ENCODE measurements around the gene CNTN4. TPM values are rescaled to one million over a fixed set of nuclear protein-coding genes. Genes with fewer than 3 reads are reported as not detected.

The CNTN4 gene
- total RNA-seq, 2 donors from 2014 or later: 48.3 to 66.5 TPM

DNA sequence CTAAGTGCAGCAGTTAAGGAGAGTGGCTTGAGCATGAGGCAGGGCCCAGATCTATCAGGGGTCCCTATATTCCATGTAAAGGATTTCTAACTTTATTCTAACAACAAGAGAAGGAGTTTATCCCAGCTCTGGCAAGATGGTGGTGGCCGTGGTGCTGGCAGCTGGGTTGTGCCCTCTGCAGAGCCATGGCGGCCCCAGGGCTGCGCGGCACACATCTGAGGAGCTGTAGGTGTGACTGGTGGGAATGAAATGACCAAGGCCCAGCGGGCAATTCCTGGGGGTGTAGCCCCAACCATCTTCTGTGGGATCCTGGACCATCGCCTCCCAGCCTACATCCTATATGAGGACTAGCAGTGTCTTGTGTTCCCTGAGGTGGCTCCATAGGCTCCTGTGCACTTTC is 263.5 kb downstream of the CNTN4 start:
- intact Hi-C loops (cut with DNase I): no loop called here
- DNase-seq (ENCODE audit: low spot score): no peak

DNA sequence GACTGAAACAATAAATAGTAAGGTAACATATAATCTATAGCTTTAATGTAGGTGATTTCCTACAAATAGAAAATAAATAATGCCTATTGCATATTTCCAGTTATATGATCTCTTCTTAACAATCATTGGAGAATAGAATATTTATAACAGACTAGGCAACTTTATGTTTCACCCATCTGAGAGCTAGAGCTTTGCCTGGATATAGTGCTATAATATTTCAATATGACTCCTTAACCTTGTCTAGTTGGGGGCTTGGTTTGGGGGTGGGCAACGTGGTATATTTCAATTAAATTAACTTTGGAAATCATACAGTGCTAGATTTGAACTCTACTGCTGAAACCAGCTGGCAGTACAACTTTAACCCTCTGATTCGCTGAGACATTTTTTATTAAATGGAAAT is 265.2 kb downstream of the CNTN4 start:
- DNase-seq (ENCODE audit: low spot score): no peak

DNA sequence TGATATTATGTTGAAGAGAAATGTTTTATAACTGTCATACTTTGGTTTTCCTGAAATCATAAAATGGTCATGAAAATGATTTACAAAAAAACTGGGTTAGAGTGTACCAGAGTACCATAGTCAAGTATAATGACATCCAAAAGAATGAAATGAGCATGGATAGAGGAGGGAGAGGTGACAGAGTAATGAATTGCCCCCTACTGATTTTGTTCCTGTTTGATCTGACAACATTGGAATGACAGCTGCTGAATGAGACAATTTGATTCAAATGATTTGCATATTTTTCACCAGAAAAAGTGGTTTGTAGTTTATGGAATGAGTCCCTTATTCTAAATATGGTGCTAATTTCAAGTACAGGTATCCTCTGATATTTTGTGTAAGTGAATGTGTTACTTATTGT is 271.7 kb downstream of the CNTN4 start:
- no peak for DNase-seq (ENCODE audit: low spot score)
- intact Hi-C loops (cut with DNase I): no loop called here

More for the DNA sequence above, 265.2 kb downstream of the CNTN4 start:
- intact Hi-C loops (cut with DNase I): no loop called here

DNA sequence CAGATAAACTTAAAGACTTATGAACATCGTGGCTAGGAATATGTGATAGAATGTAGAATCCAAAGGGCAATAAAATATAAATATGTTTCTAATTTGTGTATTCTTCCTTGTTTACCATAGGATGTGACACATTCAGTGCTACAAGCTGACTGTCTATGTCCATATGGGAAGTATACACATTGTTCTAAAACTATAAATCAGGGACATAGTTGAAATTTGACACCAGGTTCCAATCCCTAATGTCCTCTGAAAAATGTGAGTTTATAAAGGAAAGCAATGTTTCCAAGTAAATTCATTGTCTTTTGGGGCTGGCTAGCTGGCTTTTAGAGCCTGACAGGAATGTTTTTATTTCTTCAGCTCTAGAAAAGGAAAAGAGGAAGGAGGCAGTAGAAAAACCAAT is 273.6 kb downstream of the CNTN4 start:
- intact Hi-C loops (cut with DNase I): no loop called here
- no peak for DNase-seq (ENCODE audit: low spot score)

DNA sequence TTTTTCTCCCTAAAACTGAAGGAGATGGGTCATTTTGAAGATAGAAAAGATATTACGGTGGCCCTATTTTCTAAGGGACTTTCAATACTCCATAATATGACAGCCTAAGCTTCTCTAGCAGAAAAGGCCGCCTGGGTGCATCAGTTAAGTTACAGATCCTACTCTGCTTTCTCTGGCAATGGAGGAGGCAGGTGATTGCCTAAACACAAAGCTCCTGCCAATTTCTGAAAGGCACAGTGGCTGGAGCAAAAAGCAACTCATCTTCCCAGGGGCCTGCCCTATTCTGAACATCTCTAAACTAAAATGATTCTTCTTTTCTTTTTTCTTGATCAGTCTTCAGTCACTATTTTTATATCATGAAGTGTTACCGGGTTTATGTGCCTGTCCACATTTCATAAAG is 276.7 kb downstream of the CNTN4 start:
- DNase-seq (ENCODE audit: low spot score): no peak
- intact Hi-C loops (cut with DNase I): no loop called here

DNA sequence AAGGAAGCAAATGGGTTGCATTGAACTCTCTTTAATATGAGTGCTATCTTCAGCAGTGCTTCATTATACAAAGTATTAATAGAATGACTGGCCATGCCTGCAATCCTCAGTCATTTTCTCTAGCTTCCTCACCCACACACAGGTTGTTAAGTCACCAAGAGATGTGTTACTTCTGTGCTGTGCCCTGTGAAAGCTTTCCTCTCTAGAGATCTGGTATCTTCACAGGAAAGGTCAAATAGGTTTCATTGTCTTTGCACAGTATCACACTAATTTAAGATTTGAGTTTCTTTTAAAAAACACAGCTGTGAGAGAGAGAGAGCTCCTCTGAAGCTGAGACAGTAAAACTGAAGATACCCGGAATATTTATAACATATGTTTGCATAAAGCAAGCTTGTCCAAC is 278.6 kb downstream of the CNTN4 start:
- DNase-seq (ENCODE audit: low spot score): no peak
- intact Hi-C loops (cut with DNase I): no loop called here

DNA sequence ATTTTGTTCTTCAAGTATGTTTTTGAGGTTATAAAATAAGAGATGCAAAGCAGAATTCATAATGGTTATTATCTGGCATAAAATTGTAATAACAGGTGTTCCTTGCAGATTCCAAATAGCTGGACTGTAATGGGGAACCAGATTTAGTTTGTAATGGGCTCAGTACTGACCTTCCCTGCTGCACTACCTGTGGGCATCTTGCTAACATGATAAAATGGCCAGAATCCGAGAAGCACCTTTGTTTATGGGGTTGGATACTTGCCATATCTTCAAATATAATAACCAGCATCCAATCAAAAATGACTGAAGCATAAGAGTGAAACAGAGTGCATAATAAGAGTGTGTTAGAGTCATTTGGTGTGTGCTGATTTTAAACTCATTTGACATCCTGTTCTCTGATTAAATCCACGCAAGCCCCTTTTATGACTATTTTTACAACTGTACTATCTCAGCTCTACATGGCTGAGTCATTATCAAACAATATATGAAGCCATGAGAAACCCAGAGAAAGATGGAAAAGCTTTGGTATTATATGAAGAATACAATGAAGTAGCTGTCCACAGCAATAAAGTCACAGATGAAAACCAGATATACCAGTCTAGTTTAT is 292.4 kb downstream of the CNTN4 start:
- no peak for DNase-seq (ENCODE audit: low spot score)
- intact Hi-C loops (cut with DNase I): no loop called here

DNA sequence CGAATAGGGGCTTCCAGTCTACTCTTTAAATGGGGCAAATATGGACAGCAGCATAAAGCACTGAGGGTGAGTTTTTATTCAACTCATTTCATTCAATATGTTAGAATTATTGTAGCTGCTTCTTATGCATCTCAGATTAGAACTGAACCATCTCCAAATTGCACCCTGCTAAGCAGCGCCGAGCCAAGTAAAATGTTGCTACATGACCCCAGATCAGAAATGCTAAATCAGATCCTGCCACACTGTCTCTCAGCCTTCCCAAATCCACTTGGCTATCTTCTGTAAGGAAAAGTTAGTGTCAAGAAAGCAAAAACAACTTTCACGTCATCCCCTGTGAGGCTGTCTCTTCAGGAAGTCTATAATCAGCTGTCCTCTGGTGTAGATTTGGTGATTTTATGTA is 293.2 kb downstream of the CNTN4 start:
- intact Hi-C loops (cut with DNase I): no loop called here
- no peak for DNase-seq (ENCODE audit: low spot score)

DNA sequence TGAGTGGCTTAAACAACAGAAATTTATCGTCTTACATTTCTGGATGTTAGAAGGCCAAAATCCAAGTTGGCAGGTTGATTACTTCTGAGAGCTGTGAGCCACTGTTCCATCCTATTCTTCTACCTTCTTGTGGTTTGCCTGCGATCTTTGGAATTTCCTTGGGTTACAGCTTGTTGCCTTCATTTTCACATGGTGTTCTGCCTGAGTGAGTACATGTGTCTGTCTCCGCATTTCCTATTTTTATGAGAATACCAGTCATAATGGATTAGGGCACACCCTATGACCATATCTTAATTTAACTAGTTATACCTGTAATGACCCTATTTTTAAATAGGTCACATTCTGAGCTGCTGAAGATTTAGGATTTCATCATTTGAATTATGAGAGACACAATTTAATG is 294.3 kb downstream of the CNTN4 start:
- intact Hi-C loops (cut with DNase I): no loop called here
- DNase-seq (ENCODE audit: low spot score): no peak

DNA sequence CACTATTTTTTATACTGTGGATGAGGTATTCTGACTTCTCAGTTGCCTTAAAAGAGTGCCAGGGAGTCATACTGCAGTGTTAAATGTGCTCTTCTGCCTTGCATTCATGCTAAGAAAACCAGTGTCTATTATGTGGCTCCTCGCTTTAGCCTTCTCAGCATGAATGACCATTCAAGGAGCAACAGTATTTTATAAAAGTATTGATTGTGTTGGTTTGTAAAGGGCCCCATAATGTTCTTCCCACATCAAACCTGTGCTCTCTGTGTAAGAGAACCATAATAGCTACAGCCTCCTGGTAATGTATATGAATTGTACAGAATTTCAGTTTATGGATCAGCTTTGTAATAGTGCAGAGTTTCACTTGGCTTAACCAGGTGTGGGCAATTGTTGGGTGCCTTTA is 316.4 kb downstream of the CNTN4 start:
- intact Hi-C loops (cut with DNase I): no loop called here
- no peak for DNase-seq (ENCODE audit: low spot score)

DNA sequence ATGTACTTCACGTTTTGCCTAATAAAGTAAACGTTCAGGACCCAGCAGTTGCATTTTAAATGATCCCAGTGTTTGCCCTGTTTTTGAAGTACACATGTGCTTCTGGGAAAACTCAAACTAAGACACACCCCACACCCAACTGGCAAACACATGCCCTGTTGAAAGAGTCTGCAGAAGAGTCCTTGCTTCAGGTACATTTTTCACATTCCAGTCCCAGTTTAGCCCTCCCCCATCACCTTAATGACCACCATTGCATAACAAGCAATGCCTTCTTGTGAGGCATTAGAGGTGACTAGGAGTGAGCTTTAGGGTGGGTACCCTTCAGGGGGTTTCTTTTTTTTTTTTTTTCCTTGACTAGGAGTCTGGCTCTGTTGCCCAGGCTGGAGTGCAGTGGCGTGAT is 322.3 kb downstream of the CNTN4 start:
- intact Hi-C loops (cut with DNase I): no loop called here
- no peak for DNase-seq (ENCODE audit: low spot score)

DNA sequence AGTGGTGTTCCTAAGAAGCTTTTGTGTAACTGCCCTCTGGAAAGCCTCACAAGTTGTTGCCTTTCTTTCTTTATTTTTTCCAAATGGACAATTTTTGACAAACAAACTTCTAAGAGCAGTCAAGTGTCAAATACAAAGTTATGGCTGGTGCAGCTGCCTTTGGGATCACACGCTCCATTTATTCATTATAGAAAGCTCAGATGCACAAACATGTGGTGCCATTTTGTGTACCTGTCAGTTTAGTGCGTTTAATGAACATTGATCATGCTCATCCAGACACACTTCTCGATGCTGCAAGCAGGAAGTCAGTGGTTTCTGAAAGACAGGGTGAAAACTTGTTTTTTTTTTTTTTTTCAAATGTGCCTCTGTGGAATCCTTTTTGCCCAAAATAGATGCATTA is 324.5 kb downstream of the CNTN4 start:
- intact Hi-C loops (cut with DNase I): no loop called here
- no peak for DNase-seq (ENCODE audit: low spot score)

DNA sequence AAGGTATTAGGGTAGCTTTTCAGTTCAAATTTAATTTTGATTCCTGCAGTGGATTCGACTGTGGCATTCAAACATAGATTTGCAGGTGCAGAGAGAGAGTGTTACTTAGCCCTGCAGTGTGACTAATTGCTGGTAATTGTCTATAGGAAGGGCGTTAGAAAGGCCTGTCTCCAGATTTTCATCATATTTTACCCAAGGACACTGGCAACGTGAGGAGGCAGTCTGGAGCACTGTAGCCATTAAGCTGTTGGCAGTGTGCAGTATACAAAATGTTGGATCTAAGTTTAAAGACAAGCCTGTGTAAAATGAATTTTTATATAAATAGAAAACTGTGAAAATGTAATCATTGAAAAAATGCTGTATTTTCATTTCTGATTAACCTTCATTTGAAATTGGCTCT is 342.9 kb downstream of the CNTN4 start:
- intact Hi-C loops (cut with DNase I): no loop called here
- no peak for DNase-seq (ENCODE audit: low spot score)

DNA sequence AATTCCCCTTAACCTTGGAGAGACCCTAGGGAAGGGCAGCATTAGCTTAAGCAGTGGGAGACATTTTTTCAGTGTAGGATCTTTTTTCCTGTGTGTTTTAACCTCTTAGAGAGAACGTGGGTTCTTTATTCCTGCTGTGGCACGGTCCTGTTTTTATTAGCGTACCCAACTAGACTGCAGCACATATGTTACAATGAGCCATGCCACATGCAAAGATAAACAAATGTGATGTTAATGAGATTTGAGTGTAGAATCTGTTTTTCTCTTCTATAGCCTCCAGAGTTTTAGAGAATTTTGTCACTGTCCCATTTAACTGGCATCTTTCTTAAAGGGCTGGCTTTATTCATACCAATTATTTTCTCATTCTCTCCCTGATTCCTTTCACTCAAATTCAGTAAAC is 347.5 kb downstream of the CNTN4 start:
- intact Hi-C loops (cut with DNase I): no loop called here
- no peak for DNase-seq (ENCODE audit: low spot score)

DNA sequence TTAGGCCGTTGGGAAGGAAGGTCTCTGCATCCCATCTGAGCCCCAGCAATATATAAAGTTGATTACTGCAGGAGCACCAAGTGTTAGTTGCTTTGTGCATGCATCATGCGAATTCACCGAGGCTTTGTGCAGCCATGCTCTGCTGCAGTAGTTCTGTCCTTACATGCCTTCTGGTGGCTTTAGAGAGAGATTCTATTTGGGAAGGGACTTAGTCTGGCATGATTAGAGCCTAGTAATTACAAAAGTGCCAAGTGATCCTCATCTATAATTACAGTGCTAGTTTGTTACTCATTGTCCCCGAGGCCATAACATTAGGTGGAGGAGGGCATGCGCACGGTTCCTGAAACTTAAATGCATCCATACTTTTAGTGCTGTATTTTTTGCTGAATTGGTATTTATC is 353.6 kb downstream of the CNTN4 start:
- DNase-seq (ENCODE audit: low spot score): no peak
- intact Hi-C loops (cut with DNase I): no loop called here

DNA sequence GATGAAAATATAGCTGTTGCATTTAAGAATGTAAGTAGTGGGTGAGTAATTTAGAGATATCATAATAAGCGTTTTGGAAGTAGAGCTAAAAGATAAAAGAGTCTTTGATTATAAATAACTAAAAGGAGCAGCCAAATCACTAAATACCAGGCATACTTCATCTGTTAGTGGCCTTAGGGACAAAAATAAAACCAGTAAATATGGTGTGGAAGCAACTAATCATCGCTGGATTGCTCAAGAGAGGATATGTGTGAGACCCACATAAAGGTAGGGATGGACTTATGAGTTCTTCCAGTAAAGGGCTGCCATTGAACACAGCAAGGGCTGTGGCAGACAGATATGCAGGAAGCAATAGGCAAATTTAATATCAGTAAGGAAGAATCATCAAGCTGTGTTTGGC is 356.2 kb downstream of the CNTN4 start:
- DNase-seq (ENCODE audit: low spot score): no peak
- intact Hi-C loops (cut with DNase I): no loop called here

DNA sequence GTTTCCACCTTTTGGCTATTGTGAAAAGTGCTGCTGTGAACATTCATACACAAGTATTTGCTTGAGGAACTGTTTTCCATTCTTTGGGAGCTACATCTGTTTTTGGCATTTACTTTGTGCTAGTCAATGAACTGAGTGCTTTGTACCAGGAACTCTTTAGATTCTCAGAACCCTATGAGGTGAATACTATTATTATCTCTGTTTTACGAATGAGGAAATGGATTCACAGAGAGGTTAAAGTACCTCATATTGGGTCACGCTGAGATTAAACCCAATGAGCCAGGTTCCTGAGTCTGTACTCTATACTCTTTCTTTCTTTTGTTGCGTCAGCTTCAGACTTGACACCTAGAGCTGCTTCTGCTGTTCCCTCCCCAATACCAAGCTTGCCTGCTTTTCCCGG is 358.1 kb downstream of the CNTN4 start:
- intact Hi-C loops (cut with DNase I): no loop called here
- no peak for DNase-seq (ENCODE audit: low spot score)

DNA sequence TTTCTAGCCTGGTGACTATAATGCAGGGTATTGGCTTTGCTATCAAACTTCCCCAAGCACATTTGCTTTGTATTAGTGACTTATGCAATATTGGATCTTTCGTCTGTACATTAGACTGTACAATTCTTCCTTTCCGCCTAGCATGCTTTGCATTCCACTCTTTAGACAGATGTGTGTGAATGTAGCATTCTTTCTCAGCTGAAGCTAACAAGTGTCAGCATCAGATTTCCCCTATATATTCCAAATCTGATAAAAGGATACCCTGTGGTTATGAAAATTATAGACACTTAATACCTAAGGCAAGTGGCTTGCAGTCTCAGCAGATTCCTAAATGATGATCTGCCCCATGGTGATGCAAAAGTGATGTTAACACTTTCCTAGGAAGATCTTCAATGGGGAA is 360.1 kb downstream of the CNTN4 start:
- DNase-seq (ENCODE audit: low spot score): no peak
- intact Hi-C loops (cut with DNase I): no loop called here

DNA sequence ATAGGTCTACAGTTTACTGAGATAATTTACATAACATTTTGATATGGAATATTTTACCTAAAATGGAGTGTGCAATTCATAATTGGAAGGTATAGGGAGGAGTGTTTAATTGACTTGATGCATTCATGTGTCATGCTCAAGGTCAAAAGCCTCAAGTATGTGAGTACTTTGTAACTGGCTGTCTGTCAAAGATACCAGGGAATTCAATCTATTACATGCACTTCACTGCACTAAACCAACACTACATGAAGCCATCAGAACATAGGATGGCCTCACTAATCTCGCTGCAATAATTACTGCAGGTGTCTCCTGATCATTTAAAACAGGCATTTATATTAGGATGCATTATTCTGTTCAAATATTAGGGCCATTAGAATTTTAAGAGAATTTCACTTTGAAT is 367.2 kb downstream of the CNTN4 start:
- intact Hi-C loops (cut with DNase I): no loop called here
- no peak for DNase-seq (ENCODE audit: low spot score)

DNA sequence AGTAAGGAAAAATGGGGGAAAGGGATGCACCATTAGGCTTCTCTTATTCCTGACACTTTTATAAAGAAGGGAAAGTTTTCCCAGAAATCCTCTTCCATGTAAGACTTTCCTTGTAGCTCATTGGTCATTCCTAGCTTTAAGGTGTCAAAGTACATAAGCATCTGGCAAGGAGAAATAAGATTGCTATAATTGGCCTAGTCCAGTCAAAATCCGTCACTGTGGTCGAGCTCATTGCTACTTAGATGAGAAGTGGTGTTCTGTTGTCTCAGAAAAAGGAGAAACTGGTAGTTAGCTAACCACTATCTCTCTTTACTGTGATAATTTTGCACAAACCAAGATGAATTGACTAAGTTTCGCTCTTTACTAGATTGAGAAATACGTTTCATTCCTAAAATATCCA is 370.1 kb downstream of the CNTN4 start:
- intact Hi-C loops (cut with DNase I): no loop called here
- no peak for DNase-seq (ENCODE audit: low spot score)

DNA sequence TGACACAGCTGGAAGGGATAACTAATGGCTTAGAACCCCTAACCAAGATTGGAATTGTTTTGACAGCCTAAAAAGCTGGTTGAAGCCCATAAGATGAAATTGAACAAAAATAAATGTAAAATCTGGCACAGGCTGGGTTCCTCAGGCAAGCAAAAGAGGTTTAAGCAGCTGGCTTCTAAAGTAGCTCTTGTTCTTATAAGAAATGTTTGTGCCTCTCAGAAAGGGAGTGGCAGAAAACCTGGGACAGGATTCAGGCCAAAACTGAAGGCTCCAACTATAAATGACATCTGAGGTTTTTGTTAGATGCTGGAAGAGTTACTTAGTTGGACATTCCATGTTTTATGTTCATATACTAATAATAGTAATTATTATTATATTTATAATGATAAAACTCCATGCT is 378.3 kb downstream of the CNTN4 start:
- intact Hi-C loops (cut with DNase I): no loop called here
- no peak for DNase-seq (ENCODE audit: low spot score)

DNA sequence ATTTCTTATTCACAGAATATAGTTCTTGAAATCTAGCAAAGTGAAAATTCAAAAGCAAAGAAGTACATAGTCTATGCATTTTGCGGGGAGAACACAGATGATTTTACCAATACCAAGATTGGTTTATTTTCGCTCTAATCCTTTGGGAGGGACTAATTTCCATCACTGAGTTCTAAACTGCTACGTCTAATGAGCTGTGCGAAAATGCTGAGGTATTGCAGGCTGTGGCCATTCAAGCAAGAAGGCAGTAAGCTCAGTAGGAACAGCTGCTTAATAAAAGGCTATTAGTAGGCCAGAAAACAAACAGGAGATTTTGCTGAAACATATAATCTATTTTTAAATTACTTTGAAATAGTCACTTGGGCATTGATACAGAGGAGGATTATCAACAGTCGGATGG is 379.0 kb downstream of the CNTN4 start:
- intact Hi-C loops (cut with DNase I): no loop called here
- DNase-seq (ENCODE audit: low spot score): no peak

All from posterior vena cava (tissue), 2 donors.